Measurements from ENCODE around the gene KCTD14. TPM values are rescaled to one million over a fixed set of nuclear protein-coding genes. Genes with fewer than 3 reads are reported as not detected.

Gene KCTD14
- total and polyA plus RNA-seq, 2 of the 8 experiments (the other 6 are each of a cell fraction or from before 2014, with no cell fraction given), result 21.6 to 24.9 TPM

DNA sequence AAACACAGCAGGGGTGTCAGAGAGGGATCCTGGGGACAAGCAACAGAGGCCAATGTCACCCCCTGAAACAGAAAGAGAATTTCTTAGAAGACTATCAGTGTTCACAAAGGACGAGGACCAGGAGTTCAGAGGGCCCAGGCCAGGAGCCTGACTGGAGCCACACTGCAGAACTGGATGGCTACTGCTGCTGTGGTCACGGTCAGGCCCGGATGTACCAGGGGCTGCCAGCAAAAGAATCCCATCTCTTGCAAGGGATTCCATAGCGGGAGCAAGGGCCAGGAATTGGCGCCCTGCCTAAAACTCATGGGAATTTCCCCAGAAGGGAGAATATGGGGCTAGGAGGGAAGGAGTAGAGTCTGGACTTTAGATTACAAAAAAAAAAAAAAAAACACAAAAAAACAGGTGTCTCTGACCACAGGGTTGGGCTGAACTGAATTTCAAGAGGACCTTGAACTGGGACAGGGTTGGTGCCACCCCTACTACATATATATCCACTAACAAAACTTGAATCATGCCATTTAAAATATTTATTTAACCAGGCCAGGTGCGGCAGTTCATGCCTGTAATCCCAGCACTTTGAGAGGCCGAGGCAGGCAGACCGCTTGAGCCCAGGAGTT lies 15.7 kb upstream of the KCTD14 start:
- no peaks in the 10 kb centered on the region for H3K36me3 ChIP-seq (ENCODE audit: control insufficient read depth in 2 of 4, insufficient read depth in 4 of 4, low read length in 3 of 4)
- H3K23me2 ChIP-seq (ENCODE audit: low read depth, low read length), result no peaks in the 10 kb centered on the region
- H3K4me3 ChIP-seq (ENCODE audit: extremely low read depth in 1 of 4, insufficient read depth in 2 of 4, low read depth in 3 of 4, low read length in 4 of 4), result no peak overlapping the region
- H3K4me2 ChIP-seq (ENCODE audit: insufficient read depth in 1 of 2, low read depth in 2 of 2, low read length in 2 of 2), result no peak overlapping the region
- no peak overlapping the region for H2BK12ac ChIP-seq (ENCODE audit: low read depth, low read length)
- H3K14ac ChIP-seq (ENCODE audit: insufficient read length), result no peak overlapping the region
- H3K18ac ChIP-seq (ENCODE audit: extremely low read depth, low read length), result no peak overlapping the region
- H2BK15ac ChIP-seq (ENCODE audit: low read length), result no peak overlapping the region
- H4K5ac ChIP-seq (ENCODE audit: insufficient read length, low read depth, low read length), result no peak overlapping the region
- ChIA-PET CTCF (ENCODE audit: partially characterized antibody) (no interaction called here), POLR2A (ENCODE audit: partially characterized antibody) (interaction anchor here (0.6 kb wide), 2 partner anchors 9 to 437 kb away, joined by 3 to 5 read pairs; no protein-coding TSS in a partner anchor)
- no peak overlapping the region for H3K56ac ChIP-seq (replicated peaks; ENCODE audit: insufficient read length, low read depth, low read length)
- no peaks in the 10 kb centered on the region for H3K9me3 ChIP-seq (ENCODE audit: insufficient read depth in 2 of 2, low read depth in 1 of 2, low read length in 1 of 2)
- no peak overlapping the region for H3K23ac ChIP-seq (ENCODE audit: insufficient read length)
- H4K20me1 ChIP-seq (replicated peaks in 1 of 2; ENCODE audit: control insufficient read depth in 1 of 2, insufficient read depth in 2 of 2, low read length in 2 of 2), result no peaks in the 10 kb centered on the region
- H3K4me1 ChIP-seq (replicated peaks in 1 of 4; ENCODE audit: control insufficient read depth in 3 of 4, insufficient read depth in 4 of 4, low read length in 3 of 4), result peaks cover 0 to 7% (median 3%) of the 10 kb centered on the region in 4 experiments; a peak in 3 of 7 replicates
- no peak overlapping the region for H3K9ac ChIP-seq (replicated peaks in 1 of 4; ENCODE audit: extremely low read depth in 1 of 4, low read depth in 3 of 4, low read length in 3 of 4)
- H2BK5ac ChIP-seq (ENCODE audit: low read depth, low read length), result no peak overlapping the region
- no peak overlapping the region for H2BK120ac ChIP-seq (replicated peaks; ENCODE audit: low read depth, low read length)
- TF ChIP-seq YY1 (IDR thresholded peaks at IDR 0.05; ENCODE audit: low read depth, low read length) (no peak), SIN3A (conservative IDR thresholded peaks at IDR 0.05 in 1 of 2, IDR thresholded peaks at IDR 0.05 in 1 of 2; ENCODE audit: low read depth in 1 of 2, low read length in 2 of 2) (no peak), GTF2F1 (IDR thresholded peaks at IDR 0.05; ENCODE audit: borderline replicate concordance, low read depth, low read length) (no peak), SIX5 (IDR thresholded peaks at IDR 0.05; ENCODE audit: low read depth, low read length) (no peak), EGR1 (IDR thresholded peaks at IDR 0.05; ENCODE audit: borderline replicate concordance, low read depth, low read length) (no peak), JUND (IDR thresholded peaks at IDR 0.05; ENCODE audit: low read length) (no peak), ASH2L (IDR thresholded peaks at IDR 0.05; ENCODE audit: low read length) (no peak), KDM5A (IDR thresholded peaks at IDR 0.05; ENCODE audit: low read length) (no peak), CHD1 (IDR thresholded peaks at IDR 0.05; ENCODE audit: low read depth, low read length) (no peak)
- TF ChIP-seq, protein P1, sequence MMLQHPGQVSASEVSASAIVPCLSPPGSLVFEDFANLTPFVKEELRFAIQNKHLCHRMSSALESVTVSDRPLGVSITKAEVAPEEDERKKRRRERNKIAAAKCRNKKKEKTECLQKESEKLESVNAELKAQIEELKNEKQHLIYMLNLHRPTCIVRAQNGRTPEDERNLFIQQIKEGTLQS (IDR thresholded peaks at IDR 0.05; ENCODE audit: insufficient read depth, low read depth, low read length), result no peak
- H3K27ac ChIP-seq (ENCODE audit: low read depth, low read length), result no peak overlapping the region
- no peak overlapping the region for H2AK5ac ChIP-seq (ENCODE audit: low read depth, low read length)
- 93% methylated on average over 8 of the region's 8 CpGs; no CpG with 5 or more reads in 1 of the 2 experiments for WGBS, 2 experiments (ENCODE audit: extremely low coverage in 1 of 2, insufficient coverage in 1 of 2, insufficient read length in 1 of 2, insufficient replicate concordance in 2 of 2, low coverage in 1 of 2, low lambda C conversion rate in 2 of 2, missing lambda C conversion rate in 1 of 2)
- H3K79me2 ChIP-seq (ENCODE audit: control insufficient read depth in 1 of 2, insufficient read depth in 2 of 2, low read length in 2 of 2), result no peaks in the 10 kb centered on the region
- FAIRE-seq (no peak), DNase-seq (ENCODE audit: low read depth in 1 of 2, low spot score in 2 of 2) (no peak)
- H3K4ac ChIP-seq (replicated peaks; ENCODE audit: insufficient read length, low read depth, low read length), result no peak overlapping the region
- H3K79me1 ChIP-seq (ENCODE audit: low read depth, low read length), result no peaks in the 10 kb centered on the region
- no peak overlapping the region for H2BK20ac ChIP-seq (ENCODE audit: low read length)
- H4K91ac ChIP-seq (replicated peaks; ENCODE audit: insufficient read length, low read length), result no peak overlapping the region
- H4K8ac ChIP-seq (ENCODE audit: extremely low read depth, insufficient read depth, low read length), result no peak overlapping the region
- H3K27me3 ChIP-seq (replicated peaks in 1 of 4; ENCODE audit: control insufficient read depth in 3 of 4, extremely low read depth in 1 of 4, insufficient read depth in 3 of 4, low read length in 3 of 4), result no peaks in the 10 kb centered on the region
- H2AFZ ChIP-seq (ENCODE audit: low read length), result no peak overlapping the region
